Activated naive CD4-positive, alpha-beta T cell treated with anti-CD3 and anti-CD28 coated beads, Interleukin-2, amount 50 U/mL, for 72 hours (primary cell): ENCODE measurements around the gene SCIN. TPM values are rescaled to one million over a fixed set of nuclear protein-coding genes. Genes with fewer than 3 reads are reported as not detected.
"Not testable (repeated sequence)": the region's sequence is repeated elsewhere in the genome, so short reads cannot be mapped to it uniquely, and the experiment has no call there.

Experiments used
- ATAC-seq, 2 donors: fragments of 150-1000 bp; cut with Tn5 transposase; 2 replicates each; pipeline ENCODE4 v1.10.0; 2021; ENCODE audit warnings: mild to moderate bottlenecking in 2 of 2, moderate library complexity in 2 of 2
- DNase-seq, 2 donors: peaks; one replicate each; pipeline ENCODE4 v3.0.0; 2021 to 2022; ENCODE audit warnings: low spot score in 2 of 2
- H3K27ac Mint-ChIP-seq, 2 donors: one replicate each; pipeline ENCODE4 v1.8.0; 2022; ENCODE audit warnings: mild to moderate bottlenecking in 2 of 2, mixed read lengths in 2 of 2
- H3K36me3 Mint-ChIP-seq, 2 donors: one replicate each; pipeline ENCODE4 v1.8.0; 2022; ENCODE audit warnings: mixed read lengths in 2 of 2
- H3K9me3 Mint-ChIP-seq, 2 donors: one replicate each; pipeline ENCODE4 v1.8.0; 2022; ENCODE audit warnings: mixed read lengths in 2 of 2
- total RNA-seq, 2 donors: library from RNA; stranded (reverse); gene quantifications; one replicate each; pipeline ENCODE4 v1.2.3, GENCODE V29; 2022

The SCIN gene
- total RNA-seq, 2 donors from 2014 or later: 0.80 TPM; not detected in 1

DNA sequence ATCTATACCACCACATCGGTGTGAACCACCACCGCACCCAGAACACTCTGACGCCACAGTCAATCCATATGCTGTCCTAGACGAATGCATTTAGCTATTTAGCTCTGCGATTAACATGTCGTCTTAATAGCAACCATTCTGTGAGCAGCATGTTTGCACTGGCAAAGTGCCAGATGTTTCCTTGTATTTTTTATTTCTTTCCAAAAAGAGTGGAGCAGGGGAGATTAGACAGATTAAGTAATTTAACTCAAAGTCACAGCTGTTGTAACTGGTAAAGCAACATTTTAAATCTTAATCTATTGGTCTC is 59.9 kb downstream of the SCIN start:
- Mint-ChIP-seq H3K27ac (no peak overlapping the region), H3K36me3 (no peaks in the 10 kb centered on the region), H3K9me3 (no peaks in the 10 kb centered on the region)
- ATAC-seq (no peak), DNase-seq (no peak)

DNA sequence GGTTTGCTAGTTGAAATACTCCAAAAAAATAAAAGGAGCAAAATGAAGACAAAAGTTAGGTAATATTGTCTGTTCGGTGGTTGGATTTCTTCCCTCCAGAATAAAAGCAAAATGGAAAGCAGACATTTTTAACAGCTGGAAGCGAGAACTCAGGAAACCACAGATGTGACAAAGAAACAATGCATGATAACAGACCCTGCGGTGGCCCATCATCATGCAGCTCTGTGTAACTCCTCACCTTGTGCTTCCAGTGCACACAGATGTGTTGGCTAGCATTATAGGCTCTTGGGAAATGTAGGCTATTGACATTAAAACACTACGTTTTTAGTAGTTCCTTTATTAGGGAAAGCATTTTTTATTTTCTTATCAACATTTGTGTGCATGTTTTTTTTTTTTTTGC is 63.1 kb downstream of the SCIN start:
- Mint-ChIP-seq H3K36me3 (peaks cover 0 to 5% of the 10 kb centered on the region in 2 donors), H3K27ac (no peak overlapping the region), H3K9me3 (no peaks in the 10 kb centered on the region)
- DNase-seq (no peak), ATAC-seq (no peak)

DNA sequence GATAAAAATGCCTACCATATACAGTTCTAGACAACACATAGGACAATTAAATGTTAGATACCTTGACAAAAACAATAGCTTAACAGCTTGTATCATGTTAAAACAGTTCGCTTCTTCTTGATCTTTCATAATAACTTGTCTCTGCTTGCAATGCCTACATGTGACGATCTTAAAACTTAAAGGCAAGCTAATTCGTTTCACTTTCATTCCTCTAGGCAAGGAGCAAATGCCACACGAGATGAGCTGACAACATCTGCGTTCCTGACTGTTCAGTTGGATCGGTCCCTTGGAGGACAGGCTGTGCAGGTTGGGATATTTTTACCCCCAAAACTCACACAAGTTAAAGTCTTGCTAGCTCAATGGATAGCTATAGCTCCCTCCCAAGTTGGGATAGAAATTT is 65.3 kb downstream of the SCIN start:
- ATAC-seq: peak; percentile 66 to 83
- H3K9me3 Mint-ChIP-seq: no peaks in the 10 kb centered on the region
- H3K36me3 Mint-ChIP-seq: peaks cover 0 to 5% of the 10 kb centered on the region in 2 donors
- no peak for DNase-seq
- H3K27ac Mint-ChIP-seq: peak overlapping the region; percentile 41 to 87

DNA sequence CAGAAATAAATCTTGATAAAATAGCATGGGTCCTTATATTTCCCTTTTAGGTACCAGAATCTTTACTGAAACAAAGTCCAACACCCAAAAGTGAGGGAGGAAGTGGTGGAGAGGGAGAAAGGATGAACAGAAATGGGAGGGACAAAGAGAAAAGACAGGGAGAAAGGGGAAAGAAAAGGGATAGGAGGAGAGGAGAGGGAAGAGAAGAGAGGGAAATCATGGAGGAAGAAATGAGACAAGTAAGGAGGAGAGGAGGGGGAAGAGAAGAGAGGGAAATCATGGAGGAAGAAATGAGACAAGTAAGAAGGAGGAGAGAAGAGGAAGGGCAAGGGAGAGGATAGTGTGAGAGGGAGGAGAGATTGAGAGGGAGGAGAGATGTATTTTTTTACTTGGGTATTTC is 66.8 kb downstream of the SCIN start:
- Mint-ChIP-seq H3K27ac (peak overlapping the region in 1 of 2 donors; percentile 61), H3K36me3 (peaks cover 0 to 5% of the 10 kb centered on the region in 2 donors), H3K9me3 (no peaks in the 10 kb centered on the region)
- ATAC-seq (no peak), DNase-seq (no peak)

DNA sequence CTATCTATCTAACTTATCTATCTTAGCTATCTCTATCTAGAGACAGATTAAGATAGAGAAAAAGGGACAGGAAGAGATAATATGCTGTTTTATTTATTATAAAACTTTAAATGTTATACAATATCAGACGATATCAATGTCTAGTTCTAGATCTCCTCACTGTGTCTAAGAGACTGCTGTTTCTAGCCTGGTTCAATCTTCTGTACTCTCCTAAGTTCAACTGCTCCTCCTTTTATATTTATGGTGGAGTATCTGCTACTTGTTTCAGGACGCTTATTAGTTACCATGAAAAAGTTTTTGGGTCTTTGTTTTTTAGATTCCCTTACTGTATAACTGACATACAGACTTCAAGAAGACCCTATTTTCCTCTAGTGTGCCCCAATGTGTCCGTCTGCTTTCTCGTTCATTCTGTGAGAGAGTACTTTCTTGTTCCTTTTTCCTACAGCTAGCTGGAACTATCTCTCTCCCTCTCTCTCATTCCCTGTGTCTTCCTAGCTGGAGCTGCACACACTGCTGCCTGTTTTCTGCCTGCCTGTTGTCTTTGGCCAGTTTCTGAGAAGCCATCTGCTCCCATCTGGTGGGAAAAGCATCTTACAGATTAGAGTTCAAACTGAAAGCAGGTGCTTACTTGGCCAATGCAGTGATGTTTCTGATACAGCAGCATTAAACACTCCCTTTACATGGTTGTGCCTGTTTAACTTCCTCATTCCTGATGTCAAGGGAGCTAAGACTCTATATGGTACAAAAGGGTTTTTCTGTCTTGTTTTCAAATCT is 67.5 kb downstream of the SCIN start:
- no peaks in the 10 kb centered on the region for H3K9me3 Mint-ChIP-seq

DNA sequence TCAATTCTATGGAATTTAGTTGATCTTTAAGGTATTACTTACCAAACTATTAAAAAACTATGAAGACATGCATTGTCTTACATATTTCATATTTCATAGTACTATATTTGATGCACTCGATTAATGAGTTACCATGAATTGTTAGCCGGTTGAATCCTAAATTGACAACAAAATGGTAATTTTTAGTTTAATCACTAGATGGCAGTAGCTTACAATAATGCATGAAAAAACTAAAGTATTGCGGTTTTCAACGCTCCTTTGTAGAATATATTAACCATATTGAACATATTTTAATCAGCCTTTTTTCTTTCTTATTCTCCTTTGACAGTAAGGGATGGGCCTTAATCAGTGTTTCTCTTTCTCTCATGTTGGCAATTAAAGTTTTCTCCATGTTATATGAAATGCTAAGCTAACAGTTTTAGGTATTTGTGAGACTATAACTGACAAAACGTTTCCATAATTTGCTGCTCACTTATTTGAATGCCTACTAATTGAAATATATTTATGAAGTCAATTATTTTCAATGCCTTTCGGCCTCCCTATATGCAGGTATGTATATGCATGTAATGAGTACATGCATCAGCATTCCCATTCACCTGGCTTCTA is 68.4 kb downstream of the SCIN start:
- peak in 1 of 2 donors; percentile 56 for ATAC-seq
- H3K36me3 Mint-ChIP-seq: peaks cover 0 to 5% of the 10 kb centered on the region in 2 donors
- no peak for DNase-seq
- no peak overlapping the region for H3K27ac Mint-ChIP-seq
- no peaks in the 10 kb centered on the region for H3K9me3 Mint-ChIP-seq

More for the DNA sequence above, 67.5 kb downstream of the SCIN start:
- ATAC-seq (peak; percentile 35 to 40), DNase-seq (no peak)
- Mint-ChIP-seq H3K27ac (peak overlapping the region in 1 of 2 donors; percentile 61), H3K36me3 (peaks cover 0 to 5% of the 10 kb centered on the region in 2 donors)

DNA sequence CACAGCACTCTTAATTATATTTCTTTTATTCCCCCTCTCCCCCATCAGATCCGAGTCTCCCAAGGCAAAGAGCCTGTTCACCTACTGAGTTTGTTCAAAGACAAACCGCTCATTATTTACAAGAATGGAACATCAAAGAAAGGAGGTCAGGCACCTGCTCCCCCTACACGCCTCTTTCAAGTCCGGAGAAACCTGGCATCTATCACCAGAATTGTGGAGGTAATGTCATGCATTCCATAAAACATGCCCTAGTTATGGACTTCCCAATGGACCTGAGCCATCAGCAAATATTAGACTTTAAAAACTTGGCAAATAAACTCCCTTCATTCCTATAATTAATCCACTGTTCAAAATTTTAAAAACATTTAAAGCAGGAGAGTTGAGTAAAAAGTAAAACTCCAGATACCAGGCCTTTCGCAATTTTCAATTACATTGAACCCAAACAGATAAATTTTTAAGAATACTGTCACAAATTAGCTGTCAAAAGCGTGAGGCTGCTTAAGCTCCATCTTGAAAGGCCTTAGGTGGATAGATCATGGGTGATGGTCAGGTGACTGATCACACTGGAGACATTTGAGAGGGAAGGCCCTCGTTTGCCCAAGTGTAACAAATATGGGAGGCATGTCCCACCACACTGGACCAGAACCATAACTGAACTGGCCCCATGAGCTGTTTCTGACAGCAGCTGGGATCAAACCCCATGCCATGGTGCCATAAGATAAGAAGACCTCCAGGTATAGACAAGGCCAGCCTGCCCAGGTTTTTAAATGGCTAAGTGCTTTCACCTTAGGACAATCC is 70.0 kb downstream of the SCIN start:
- H3K9me3 Mint-ChIP-seq: no peaks in the 10 kb centered on the region
- no peak overlapping the region for H3K27ac Mint-ChIP-seq
- DNase-seq (no peak), ATAC-seq (no peak)
- peaks cover 0 to 5% of the 10 kb centered on the region in 2 donors for H3K36me3 Mint-ChIP-seq

DNA sequence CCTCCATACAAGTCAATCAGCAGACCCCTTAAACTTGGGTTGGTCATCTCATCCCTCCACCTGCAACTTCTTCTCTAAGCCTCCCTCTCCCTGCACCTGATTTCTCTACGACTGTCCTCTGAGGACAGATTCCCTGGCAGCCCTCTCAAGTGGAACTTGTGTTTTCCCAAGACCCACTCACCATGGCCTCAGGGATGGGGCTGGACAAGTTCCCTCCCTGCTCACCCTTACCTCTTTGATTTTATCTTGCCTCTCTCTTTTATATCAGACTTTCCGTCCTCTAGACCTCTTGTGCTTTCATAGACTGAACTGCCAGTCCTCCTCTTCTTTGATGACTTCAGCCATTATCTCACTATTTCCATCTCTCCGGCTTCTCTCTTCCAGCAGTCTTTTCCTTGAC is 70.7 kb downstream of the SCIN start:
- H3K27ac Mint-ChIP-seq: no peak overlapping the region
- ATAC-seq (no peak), DNase-seq (no peak)
- H3K36me3 Mint-ChIP-seq: peaks cover 0 to under 1% of the 10 kb centered on the region in 2 donors
- no peaks in the 10 kb centered on the region for H3K9me3 Mint-ChIP-seq

DNA sequence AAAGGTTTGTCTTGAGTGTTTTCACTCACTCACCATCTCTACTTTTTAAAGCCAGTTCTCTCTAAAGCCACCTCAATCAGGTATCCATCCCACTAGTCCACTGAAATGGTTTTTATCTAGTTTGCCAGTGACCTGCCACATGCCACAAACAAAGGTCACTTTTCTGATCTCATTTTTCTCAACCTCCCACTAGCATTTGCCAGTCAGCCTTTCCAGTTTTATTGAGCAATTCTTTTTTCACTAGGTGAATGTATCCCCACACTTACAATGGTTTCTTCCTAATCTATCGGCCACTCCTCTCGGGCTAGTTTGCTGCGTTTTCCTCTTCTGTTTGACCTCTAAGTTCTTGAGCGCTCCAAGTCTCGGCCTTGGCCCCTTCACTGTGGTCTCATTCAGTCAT is 72.0 kb downstream of the SCIN start:
- DNase-seq: no peak
- no peaks in the 10 kb centered on the region for H3K36me3 Mint-ChIP-seq
- H3K9me3 Mint-ChIP-seq: no peaks in the 10 kb centered on the region
- peak in 1 of 2 donors; percentile 20 for ATAC-seq
- no peak overlapping the region for H3K27ac Mint-ChIP-seq

DNA sequence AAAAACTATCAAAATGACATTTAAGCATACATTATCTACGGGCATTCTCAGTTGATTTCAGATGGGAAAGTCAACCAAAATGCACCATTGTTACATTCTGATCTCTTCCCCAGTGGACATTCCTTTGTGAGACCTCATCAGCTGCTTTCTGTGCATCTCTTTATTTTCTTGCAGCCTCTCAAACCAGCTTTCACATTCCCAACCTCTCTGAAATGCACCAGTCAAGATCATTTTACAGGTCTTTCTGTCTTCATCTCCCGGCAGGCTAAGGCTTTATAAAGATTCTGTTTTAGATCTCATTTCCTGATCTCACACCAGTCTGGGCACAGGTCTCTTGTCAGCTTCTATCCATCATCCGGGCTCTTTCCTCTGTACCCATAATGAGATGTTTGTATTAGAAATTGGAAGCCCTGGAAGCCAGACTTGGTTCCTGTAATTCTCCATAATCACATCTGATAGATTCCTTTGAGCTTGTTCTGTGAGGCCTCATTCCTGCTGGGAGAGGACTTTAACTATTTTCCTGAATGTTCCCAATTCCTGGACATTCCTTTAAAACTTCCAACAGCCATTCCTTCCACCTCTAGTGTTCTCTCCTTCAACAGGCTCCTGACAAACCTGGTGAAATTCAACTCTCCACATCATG is 72.6 kb downstream of the SCIN start:
- no peak overlapping the region for H3K27ac Mint-ChIP-seq
- no peak for ATAC-seq
- H3K36me3 Mint-ChIP-seq: no peaks in the 10 kb centered on the region
- no peak for DNase-seq
- no peaks in the 10 kb centered on the region for H3K9me3 Mint-ChIP-seq

DNA sequence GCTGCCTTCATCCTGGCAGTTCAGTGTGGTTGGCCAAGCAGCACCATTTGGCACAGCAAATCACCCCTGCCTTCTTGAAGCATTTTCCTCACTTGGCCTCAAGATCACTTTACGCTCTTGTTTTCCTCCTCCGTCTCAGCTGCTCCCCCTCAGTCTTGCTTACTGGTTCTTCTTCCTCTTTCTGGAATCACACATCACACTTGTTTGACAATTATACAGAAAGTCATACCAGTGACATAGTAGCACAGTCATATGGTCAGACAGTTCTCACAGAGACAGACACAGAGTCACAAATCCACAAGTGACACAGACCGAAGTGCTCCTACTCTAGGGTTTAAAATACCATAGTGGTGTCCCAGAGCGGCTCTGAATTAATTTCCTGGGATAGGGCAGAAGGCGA is 73.1 kb downstream of the SCIN start:
- DNase-seq (no peak), ATAC-seq (no peak)
- Mint-ChIP-seq H3K36me3 (no peaks in the 10 kb centered on the region), H3K9me3 (no peaks in the 10 kb centered on the region), H3K27ac (no peak overlapping the region)

DNA sequence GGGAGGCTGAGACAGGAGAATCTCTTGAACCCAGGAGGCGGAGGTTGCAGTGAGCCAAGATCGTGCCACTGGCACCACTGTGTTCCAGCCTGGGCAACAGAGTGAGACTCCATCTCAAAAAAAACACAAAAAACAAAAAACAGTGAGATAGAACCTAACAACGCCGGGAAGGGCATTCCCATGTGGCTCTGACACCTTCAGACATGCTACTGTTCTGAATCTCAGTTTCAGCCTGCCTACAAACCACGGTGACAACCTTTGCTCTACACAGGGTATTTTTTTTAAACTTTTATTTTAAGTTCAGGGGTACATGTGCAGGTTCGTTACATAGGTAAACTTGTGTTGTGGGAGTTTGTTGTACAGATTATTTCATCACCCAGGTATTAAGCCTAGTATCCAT is 74.7 kb downstream of the SCIN start:
- H3K27ac Mint-ChIP-seq, H3K9me3 Mint-ChIP-seq, DNase-seq, H3K36me3 Mint-ChIP-seq: not testable (repeated sequence)
- peak in 1 of 2 donors; percentile 52 for ATAC-seq

DNA sequence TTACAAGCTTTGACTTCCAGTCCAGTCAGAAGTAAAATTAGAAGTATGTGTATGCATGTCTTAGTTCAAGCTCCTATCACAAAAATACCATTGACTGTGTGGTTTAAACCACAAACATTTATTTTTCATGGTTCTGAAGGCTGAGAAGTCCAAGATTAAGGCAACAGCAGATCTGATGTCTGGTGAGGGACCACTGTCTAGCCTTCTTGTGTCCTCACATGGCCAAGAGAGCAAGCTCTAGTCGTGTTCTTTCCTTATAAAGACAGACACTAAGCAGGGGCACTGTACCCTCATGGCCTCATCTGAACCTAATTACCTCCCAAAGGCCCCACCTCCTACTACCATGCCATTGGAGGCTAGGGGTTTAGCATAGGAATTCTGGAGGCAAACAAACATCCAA is 75.6 kb downstream of the SCIN start:
- ATAC-seq (no peak), DNase-seq (no peak)
- Mint-ChIP-seq H3K27ac (no peak overlapping the region), H3K9me3 (no peaks in the 10 kb centered on the region), H3K36me3 (no peaks in the 10 kb centered on the region)

DNA sequence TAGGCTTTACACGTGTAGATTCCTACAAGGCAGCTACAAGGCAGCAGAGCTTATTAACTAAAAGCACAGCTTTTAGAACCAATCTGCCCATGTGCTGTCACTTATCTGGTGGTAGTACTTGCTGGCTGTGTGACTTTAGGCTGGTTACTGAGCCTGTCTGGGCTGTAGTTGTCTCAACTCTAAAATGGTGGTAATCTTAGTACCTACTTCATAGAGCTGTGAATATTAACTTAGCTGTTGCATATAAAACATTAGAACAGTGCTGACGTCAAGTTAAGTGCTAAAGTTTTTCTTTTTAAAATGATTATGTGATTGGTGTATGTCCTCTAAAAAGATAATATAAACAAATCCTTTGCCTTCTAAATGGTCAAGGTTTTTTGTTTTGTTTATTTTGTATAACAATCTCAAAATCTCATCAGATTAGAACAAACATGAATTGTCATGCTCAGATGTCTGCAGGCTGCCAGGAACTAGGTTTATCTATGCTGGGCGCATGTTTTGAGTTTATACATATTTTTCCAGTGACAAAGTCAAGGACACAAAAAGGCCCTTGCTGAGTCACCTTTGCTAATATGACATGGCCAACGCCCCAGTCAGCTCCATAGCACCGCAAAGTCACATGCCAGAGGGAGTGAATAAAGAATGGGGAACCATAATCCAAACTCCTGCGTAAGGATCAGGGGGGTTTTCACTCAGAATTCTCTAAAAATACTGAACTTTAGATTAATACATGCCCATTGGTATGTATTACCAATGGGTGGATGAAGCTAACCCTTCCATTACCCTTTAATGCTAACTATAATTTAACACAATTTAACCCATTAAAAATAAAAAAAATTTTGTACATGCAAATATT is 77.1 kb downstream of the SCIN start:
- ATAC-seq (no peak), DNase-seq (no peak)
- Mint-ChIP-seq H3K27ac (no peak overlapping the region), H3K36me3 (no peaks in the 10 kb centered on the region), H3K9me3 (no peaks in the 10 kb centered on the region)

DNA sequence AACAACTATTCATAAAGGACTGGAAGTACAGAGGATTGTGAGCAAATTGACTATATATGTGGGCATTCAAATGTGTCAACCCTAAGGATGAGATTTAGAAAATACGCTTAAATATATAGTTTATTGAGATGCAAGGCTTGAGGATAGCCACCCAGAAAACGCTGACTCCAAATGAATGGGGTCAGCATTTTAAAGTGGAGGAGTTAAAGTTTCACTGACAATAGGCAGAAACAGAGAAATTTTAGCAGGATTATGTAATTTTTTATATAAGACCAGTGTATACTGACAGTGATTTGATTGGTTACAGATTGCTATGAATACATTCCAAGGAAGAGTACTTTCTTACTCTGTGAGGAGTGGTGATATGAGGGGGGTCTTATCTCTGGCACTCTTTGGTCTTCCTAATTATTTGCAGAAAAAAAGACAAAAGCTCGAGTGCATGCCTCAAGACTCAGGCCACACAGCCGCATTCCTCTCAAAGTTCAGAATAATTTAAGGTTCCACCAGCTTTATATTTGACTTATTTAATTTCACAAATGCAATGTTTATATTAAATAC is 78.3 kb downstream of the SCIN start:
- DNase-seq (no peak), ATAC-seq (no peak)
- no peaks in the 10 kb centered on the region for H3K36me3 Mint-ChIP-seq
- H3K9me3 Mint-ChIP-seq: no peaks in the 10 kb centered on the region
- no peak overlapping the region for H3K27ac Mint-ChIP-seq

DNA sequence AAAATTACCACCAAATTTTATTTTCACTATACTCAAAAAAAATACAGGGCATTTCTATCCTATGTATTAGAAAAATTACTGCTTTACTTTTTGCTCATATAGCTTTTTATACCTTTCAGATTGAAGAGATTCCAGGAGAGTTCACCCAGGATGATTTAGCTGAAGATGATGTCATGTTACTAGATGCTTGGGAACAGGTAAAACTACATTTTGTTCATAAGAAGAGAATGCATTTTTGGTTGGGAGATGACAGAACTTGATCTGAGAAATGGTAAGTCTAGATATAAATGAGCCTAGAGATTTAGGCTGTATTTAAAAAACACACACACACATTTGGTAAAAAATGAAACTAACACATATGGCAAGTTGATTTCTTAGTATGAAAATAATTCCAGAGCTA is 78.8 kb downstream of the SCIN start:
- ATAC-seq: no peak
- Mint-ChIP-seq H3K27ac (no peak overlapping the region), H3K9me3 (no peaks in the 10 kb centered on the region), H3K36me3 (no peaks in the 10 kb centered on the region)
- no peak for DNase-seq
